COLO829 (cell line): Measurements from ENCODE around the gene PSMG2.

Experiments used
- DNase-seq: peaks from one replicate; pipeline ENCODE4 v3.0.0; 2012; ENCODE audit warnings: low spot score

The PSMG2 gene, protein sequence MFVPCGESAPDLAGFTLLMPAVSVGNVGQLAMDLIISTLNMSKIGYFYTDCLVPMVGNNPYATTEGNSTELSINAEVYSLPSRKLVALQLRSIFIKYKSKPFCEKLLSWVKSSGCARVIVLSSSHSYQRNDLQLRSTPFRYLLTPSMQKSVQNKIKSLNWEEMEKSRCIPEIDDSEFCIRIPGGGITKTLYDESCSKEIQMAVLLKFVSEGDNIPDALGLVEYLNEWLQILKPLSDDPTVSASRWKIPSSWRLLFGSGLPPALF

DNA sequence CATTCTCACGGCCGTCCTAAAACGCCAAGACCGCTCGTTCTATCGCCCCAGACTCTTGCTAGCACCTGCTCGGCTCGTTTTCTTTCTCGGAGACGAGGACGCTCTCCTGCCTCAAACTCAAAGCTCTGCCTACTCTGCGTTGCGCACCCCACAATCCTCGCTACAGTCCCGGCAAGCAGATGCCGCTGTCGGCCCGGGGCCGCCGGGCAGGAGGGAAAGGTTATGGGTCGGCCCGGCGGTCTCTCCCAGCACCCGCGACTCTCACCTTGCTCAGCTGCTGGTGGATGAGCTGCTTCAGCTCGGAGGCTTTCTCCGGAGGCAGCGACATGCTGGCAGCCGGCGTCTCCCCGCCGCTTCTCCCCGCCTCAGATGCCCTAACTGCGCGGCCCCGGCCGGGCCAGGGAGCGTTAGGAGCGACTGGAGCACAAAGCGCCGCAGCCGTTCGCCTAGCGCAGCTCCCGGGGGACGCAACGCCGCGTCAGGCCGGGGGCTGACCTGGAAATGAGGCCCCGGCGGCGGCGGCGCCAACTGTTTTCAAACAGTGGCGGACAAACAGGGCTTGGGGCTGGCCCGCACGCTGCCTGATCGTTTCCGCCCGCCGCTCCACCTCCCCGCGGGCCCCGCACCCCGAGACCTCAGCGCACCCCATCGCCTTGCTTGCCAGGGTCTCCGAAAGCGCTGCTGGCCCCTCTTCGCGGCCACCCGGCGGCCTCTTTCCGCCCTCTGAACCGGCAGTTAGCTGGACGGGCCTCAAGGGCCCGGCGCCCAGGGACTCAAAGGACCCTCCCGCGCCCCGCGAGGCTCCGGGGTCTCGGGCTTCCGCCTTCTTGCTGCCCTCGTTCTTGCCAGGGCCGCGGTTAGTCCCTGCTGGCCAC lies at the start of gene PSMG2, which contains the start of gene CEP76:
Gene PSMG2, plus strand, starts transcription at position 822 of the 875 bp plus-strand sequence. CDS start 66 bp downstream, outside the sequence.
Gene CEP76, minus strand, starts transcription at position 503 of the 875 bp plus-strand sequence. Its CDS starts 175 bp downstream, at position 328.
- peak; percentile 72 for DNase-seq

- no peak for DNase-seq
Observed at GRCh38 chr18:12654971-12655370, 47.9 kb upstream of the PSMG2 start.

GRCh38 chr18:12656605-12656937 lies 46.3 kb upstream of the PSMG2 start:
- DNase-seq = no peak

DNA sequence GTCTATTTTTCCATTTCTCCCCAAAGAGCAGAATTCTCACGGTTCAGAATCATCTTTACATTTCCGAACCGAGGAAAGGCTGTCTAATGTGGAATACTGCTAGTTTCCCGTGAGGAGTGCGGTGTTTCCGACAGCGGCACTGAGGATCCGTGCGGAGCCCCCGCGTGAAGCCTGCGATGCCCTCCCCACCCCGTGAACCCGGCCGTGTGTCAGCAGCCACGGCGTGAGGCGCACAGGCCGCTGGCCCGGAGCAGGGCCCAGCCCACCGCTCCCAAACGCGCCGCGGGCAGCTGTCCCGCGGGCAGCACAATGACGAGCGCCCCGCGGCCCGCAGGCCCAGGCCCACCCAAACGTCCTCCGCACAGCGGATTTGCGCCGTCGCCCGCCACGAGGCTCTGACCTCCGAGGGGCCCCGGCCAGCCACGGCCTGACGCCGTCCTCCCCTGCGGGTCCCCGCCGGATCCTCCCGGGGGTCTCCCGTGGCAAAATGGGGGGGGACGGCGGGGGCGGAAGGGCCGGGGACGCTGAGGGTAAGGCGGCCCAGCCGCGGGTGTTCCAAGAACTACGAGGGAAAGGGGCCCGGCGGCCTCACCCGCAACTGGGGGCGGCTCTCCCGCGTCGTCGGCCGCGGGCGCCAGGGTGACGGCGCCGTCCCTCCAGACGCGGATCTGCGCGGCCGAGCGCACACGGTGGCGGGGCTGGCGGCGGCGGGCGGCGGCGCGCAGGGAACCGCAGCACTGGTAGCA lies 45.7 kb upstream of the PSMG2 start:
- no peak for DNase-seq

DNA sequence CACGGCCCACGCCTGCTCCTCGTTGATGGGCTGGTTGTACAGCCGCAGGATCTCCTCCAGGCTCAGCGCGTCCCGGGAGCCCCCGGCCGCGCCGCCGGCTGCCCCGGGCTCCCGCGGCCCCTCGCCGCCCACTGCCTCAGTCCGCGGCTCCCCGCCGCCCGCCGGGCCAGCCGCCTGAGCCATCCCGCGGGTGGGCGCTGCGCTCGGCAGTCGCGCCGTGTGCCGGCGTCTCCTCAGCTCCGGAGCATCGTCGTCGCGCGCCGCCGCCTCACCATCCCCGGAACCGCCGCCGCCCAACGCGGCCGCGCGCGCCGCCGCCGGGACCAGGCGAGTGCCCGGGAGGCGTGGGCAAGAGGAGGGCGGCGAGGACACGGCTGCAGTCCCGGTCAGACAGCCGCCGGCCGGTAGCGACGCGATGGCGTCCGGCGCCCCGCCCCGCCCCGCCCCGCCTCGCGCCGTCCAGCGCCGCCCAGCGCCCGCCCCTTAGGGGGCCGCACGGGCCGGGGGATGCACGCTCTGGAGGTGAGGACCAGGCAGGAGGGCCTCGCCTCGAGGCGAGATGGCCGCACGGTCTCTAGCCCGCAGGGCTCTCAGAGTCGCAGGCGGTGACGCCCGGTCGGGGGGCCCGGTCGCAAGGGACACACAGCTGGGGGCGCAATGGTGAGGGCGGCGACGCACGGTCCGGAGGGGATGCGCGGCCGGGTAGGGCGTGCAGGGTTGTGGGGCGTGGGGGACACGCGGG lies 45.0 kb upstream of the PSMG2 start, which contains the start of gene SPIRE1:
Gene SPIRE1, minus strand, starts transcription at position 424 of the 742 bp plus-strand sequence. Its CDS starts 241 bp downstream, at position 183.
- DNase-seq = no peak

- DNase-seq = no peak
Observed at GRCh38 chr18:12658426-12659138, 44.3 kb upstream of the PSMG2 start.

DNA sequence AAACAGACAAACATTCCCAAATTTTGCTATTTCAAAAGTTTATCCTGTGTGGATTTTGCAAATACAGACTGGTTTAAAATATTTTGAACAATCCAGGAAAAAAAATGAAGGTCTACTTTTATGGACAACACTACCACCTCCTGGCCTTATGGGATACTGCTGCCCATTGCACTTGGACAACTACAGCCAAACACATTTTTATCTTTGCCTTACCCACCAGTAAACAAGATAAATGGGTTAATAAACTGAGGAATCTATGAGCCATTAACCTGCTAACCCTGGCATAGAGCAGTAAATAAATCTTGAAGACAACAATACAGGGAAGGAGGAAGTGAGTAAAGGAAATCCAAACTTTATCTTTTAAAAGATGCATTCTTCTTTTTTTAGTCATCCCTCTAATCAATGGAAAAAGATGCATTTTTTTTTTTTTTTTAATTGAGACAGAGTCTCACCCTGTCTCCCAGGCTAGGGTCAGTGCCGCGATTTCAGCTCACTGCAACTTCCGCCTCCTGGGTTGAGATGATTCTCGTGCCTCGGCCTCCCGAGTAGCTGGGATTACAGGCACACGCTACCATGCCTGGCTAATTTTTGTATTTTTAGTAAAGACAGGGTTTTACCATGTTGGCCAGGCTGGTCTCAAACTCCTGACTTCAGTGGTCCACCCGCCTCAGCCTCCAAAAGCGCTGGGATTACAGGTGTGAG lies 42.8 kb upstream of the PSMG2 start:
- no peak for DNase-seq

- DNase-seq = no peak
Observed at GRCh38 chr18:12668041-12668440, 34.8 kb upstream of the PSMG2 start.

GRCh38 chr18:12679183-12679786 lies 23.6 kb upstream of the PSMG2 start:
- no peak for DNase-seq

GRCh38 chr18:12686100-12686499 lies 16.7 kb upstream of the PSMG2 start:
- no peak for DNase-seq

- DNase-seq = no peak
Observed at GRCh38 chr18:12689256-12689850, 13.5 kb upstream of the PSMG2 start.

GRCh38 chr18:12692206-12692605 lies 10.6 kb upstream of the PSMG2 start:
- no peak for DNase-seq

GRCh38 chr18:12694032-12694431 lies 8.8 kb upstream of the PSMG2 start:
- no peak for DNase-seq

GRCh38 chr18:12699747-12700146 lies 3.1 kb upstream of the PSMG2 start:
- DNase-seq = no peak

DNA sequence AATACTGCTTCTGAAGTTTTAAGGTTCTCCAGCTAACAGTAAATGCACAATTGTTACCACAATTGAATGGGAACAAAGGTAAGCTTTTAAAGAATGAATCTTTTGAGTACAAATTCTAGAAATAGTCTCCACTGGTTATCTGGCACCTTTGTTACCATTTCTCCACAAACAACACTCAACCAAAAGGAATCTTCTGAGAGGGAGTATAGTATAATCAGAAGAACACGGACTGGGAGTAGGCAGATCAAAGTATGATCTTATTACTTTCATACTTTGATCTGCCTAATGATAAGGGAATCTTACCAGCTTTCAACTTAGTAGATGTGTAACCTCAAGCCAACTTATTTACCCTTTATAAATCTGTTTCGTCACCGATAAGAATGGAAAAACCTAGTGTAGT lies 1.7 kb upstream of the PSMG2 start:
- no peak for DNase-seq

- no peak for DNase-seq
Observed at GRCh38 chr18:12703096-12703567, 290 bp downstream of the PSMG2 start.

DNA sequence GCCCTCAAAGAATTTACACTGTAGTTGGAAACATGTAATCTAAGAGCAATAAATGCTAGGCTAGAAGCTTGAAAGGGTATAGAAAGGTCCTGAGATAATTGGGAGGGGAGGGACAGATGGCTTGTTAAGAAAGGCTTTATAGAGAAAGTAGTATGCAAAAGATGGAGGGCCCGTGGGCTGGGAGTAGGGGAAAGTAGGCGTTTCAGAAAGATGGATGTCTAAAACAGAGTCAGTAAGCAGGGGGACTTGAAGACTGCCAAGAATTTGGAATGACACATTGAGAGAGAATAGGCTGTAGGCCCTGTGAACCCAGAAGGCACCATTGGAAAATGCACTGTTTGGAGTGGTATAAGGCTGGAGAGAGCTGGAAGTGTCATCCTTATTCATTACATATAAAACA lies 822 bp downstream of the PSMG2 start:
- no peak for DNase-seq

- no peak for DNase-seq
Observed at GRCh38 chr18:12711446-12711845, 8.6 kb downstream of the PSMG2 start.

DNA sequence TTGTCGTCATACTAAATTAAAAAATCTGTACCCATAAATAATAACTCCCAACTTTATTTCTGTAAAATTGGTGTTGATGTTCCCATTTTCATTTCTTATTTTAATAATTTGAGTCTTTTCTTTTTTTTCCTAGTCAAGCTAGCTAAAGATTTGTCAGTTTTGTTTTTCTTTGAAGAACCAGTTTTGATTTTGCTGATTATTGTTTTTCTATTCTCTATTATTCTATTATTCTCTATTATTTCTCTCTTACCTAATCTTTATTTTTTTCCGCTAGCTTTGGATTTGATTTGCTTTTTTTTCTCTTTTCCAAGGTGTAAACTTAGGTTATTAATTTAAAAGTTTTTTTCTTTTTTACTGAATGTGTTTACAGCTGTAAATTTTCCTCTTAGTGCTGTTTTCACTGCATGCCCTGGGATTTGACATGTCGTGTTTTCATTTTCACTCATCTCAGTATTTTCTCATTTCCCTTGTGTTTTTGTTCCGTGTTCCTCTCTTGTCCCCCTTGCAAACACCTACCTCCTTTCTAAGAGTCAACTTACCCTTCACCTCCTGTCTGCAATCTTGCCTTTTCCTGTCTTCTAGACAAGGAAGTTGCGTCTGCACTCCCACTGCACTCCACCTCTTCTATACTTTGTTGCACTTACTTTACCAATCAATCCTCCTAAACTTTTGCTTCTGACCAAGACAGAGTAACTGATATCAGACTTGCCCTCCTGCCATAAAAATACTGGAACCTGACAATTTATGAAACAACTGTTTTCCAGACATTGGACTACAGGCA lies 18.8 kb downstream of the PSMG2 start:
- DNase-seq = no peak
